Lower leg skin (tissue), 3 donors: ENCODE results near the gene HNRNPL.

Experiments
- POLR2A ChIP-seq, 2 donors: fragments of 450-650 bp; IDR thresholded peaks; one replicate each; pipeline ENCODE4 v1.6.1; 2016 to 2017; ENCODE audit warnings: antibody characterized with exemption in 2 of 2, mild to moderate bottlenecking in 1 of 2, moderate library complexity in 1 of 2
- TF ChIP-seq, protein P1 (sequence below), 3 donors: fragments of 450-650 bp; IDR thresholded peaks; one replicate each; pipeline ENCODE4 v1.5.1; 2016; ENCODE audit warnings: antibody characterized with exemption in 3 of 3, mild to moderate bottlenecking in 3 of 3, moderate library complexity in 2 of 3

GRCh38 chr19:38894968-38895367 is 45.2 kb upstream of the HNRNPL start:
- TF ChIP-seq, protein P1, sequence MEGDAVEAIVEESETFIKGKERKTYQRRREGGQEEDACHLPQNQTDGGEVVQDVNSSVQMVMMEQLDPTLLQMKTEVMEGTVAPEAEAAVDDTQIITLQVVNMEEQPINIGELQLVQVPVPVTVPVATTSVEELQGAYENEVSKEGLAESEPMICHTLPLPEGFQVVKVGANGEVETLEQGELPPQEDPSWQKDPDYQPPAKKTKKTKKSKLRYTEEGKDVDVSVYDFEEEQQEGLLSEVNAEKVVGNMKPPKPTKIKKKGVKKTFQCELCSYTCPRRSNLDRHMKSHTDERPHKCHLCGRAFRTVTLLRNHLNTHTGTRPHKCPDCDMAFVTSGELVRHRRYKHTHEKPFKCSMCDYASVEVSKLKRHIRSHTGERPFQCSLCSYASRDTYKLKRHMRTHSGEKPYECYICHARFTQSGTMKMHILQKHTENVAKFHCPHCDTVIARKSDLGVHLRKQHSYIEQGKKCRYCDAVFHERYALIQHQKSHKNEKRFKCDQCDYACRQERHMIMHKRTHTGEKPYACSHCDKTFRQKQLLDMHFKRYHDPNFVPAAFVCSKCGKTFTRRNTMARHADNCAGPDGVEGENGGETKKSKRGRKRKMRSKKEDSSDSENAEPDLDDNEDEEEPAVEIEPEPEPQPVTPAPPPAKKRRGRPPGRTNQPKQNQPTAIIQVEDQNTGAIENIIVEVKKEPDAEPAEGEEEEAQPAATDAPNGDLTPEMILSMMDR (IDR thresholded peaks at IDR 0.05), result no peak
- TF ChIP-seq POLR2A (IDR thresholded peaks at IDR 0.05), result no peak
